ENCODE data around the gene CATSPERE. TPM values are rescaled to one million over a fixed set of nuclear protein-coding genes. Genes with fewer than 3 reads are reported as not detected.
A peak's percentile ranks its signal among the peaks of the same experiment; 100 is the strongest.

The CATSPERE gene
- under 1 TPM; 0.30 to 0.60 (median 0.46) TPM for total RNA-seq
- polyA plus RNA-seq = under 1 TPM; 0.15 to 0.48 (median 0.22) TPM
- long read RNA-seq, donor 1, partial matches to known transcripts = 0 of 1 reads
- long read RNA-seq, donor 1, other reads (novel, unspliced or antisense) = 0 of 1 reads
- long read RNA-seq, donor 2, partial matches to known transcripts = 0 of 1 reads
- long read RNA-seq, donor 2, other reads (novel, unspliced or antisense) = 1 of 1 reads

- Histone ChIP-seq H3K36me3 (ENCODE audit: insufficient read depth in 1 of 2, low read depth in 1 of 2) (no peaks in the 10 kb centered on the region), H3K4me1 (peaks cover 8% of the 10 kb centered on the region), H3K27me3 (ENCODE audit: insufficient read depth in 3 of 3, low read length in 2 of 3) (no peaks in the 10 kb centered on the region), H3K4me3 (peak within 1 kb of the TSS; percentile 68), H3K27ac (peak within 1 kb of the TSS; percentile 81), H3K9me3 (no peaks in the 10 kb centered on the region)
- WGBS, 3 donors = 14 to 18% (median 14%) methylated on average over 56 to 61 of the region's 61 CpGs
- ATAC-seq (peak; percentile 98 to 99 (median 99)), DNase-seq (peak; percentile 91 to 94)
- TF ChIP-seq, protein P1, sequence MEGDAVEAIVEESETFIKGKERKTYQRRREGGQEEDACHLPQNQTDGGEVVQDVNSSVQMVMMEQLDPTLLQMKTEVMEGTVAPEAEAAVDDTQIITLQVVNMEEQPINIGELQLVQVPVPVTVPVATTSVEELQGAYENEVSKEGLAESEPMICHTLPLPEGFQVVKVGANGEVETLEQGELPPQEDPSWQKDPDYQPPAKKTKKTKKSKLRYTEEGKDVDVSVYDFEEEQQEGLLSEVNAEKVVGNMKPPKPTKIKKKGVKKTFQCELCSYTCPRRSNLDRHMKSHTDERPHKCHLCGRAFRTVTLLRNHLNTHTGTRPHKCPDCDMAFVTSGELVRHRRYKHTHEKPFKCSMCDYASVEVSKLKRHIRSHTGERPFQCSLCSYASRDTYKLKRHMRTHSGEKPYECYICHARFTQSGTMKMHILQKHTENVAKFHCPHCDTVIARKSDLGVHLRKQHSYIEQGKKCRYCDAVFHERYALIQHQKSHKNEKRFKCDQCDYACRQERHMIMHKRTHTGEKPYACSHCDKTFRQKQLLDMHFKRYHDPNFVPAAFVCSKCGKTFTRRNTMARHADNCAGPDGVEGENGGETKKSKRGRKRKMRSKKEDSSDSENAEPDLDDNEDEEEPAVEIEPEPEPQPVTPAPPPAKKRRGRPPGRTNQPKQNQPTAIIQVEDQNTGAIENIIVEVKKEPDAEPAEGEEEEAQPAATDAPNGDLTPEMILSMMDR (IDR thresholded peaks at IDR 0.05) = no peak
- intact Hi-C loops (cut with DNase I) = loop anchor here (5.0 kb wide), 2 partner anchors 191 to 511 kb away; partner anchors contain the start of gene DESI2 (in 1 of the 2)
Observed at GRCh38 chr1:244461245-244462071, at the start of gene CATSPERE. Gene CATSPERE (plus strand): TSS chr1:244461273. CDS start chr1:244461430, 157 bp downstream.

DNA sequence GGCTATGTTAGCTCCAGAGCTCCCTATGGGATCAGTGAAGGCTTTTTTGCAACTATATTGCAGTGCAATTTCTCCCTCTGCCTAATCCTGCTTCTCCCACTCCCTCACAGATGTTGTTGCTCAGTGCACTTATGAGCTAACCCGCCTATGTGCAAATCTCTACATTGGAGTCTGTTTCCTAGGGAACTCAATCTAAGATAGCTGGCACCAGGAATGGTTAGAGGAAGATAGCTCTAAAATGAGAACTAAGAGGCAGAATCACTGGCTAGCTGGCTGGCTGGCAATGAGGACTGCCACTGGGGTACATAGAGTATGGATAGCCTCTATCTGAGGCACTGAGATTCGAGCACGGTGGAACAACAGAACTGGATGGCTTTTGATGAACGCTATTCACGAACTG lies 48.9 kb upstream of the CATSPERE start:
- no peak for DNase-seq
- Histone ChIP-seq H3K27ac (no peak overlapping the region), H3K36me3 (ENCODE audit: insufficient read depth in 1 of 2, low read depth in 1 of 2) (peaks cover 10 to 100% of the 10 kb centered on the region in 2 donors), H3K4me1 (no peaks in the 10 kb centered on the region), H3K9me3 (no peaks in the 10 kb centered on the region), H3K4me3 (no peak overlapping the region), H3K27me3 (ENCODE audit: insufficient read depth in 3 of 3, low read length in 2 of 3) (no peaks in the 10 kb centered on the region)
- ATAC-seq = no peak
- intact Hi-C loops (cut with DNase I) = no loop called here
- TF ChIP-seq, protein P1 (IDR thresholded peaks at IDR 0.05) = no peak
- WGBS, 3 donors = 98 to 100% (median 98%) methylated on average over 5 of the region's 5 CpGs

- Histone ChIP-seq H3K36me3 (ENCODE audit: insufficient read depth in 1 of 2, low read depth in 1 of 2) (peaks cover 11 to 100% of the 10 kb centered on the region in 2 donors), H3K27me3 (ENCODE audit: insufficient read depth in 3 of 3, low read length in 2 of 3) (no peaks in the 10 kb centered on the region), H3K4me1 (no peaks in the 10 kb centered on the region), H3K27ac (no peak overlapping the region), H3K9me3 (no peaks in the 10 kb centered on the region), H3K4me3 (no peak overlapping the region)
- DNase-seq (no peak), ATAC-seq (no peak)
- intact Hi-C loops (cut with DNase I) = no loop called here
- TF ChIP-seq, protein P1 (IDR thresholded peaks at IDR 0.05) = no peak
- WGBS, 3 donors = 95 to 98% (median 96%) methylated on average over 3 of the region's 3 CpGs
Observed at GRCh38 chr1:244413736-244414135, 47.3 kb upstream of the CATSPERE start.

- no peak overlapping the region for H3K4me3 ChIP-seq
- H3K27me3 ChIP-seq (ENCODE audit: insufficient read depth in 3 of 3, low read length in 2 of 3) = no peaks in the 10 kb centered on the region
- intact Hi-C loops (cut with DNase I) = no loop called here
- H3K9me3 ChIP-seq = no peaks in the 10 kb centered on the region
- TF ChIP-seq, protein P1 (IDR thresholded peaks at IDR 0.05) = no peak
- no peak overlapping the region for H3K27ac ChIP-seq
- no peaks in the 10 kb centered on the region for H3K4me1 ChIP-seq
- 37 to 86% (median 82%) methylated on average over 1 of the region's 1 CpG for WGBS, 3 donors
- H3K36me3 ChIP-seq (ENCODE audit: insufficient read depth in 1 of 2, low read depth in 1 of 2) = peaks cover 11 to 100% of the 10 kb centered on the region in 2 donors
- ATAC-seq (no peak), DNase-seq (no peak)
Observed at GRCh38 chr1:244414543-244414942, 46.5 kb upstream of the CATSPERE start.

All from psoas muscle (tissue), 8 donors.